Activated CD8-positive, alpha-beta T cell treated with anti-CD3 and anti-CD28 coated beads, Interleukin-2, amount 10 ng/mL, durations not matched to agents 7 days and 5 days (primary cell): ENCODE measurements around the gene TCF3. TPM values are rescaled to one million over a fixed set of nuclear protein-coding genes. Genes with fewer than 3 reads are reported as not detected.

Experiments used
- ATAC-seq: fragments of 150-1000 bp; cut with Tn5 transposase; one replicate; pipeline ENCODE4 v1.10.0; 2021; ENCODE audit warnings: moderate library complexity
- CTCF ChIA-PET: fragments of 350-600 bp; sonication (Branson Sonifier 250); formaldehyde crosslinking; loops from one replicate; lab custom pipeline; 2021; ENCODE audit warnings: antibody characterized with exemption; lab: Charles Lee
- POLR2A ChIA-PET: fragments of 350-600 bp; sonication (Branson Sonifier 250); formaldehyde crosslinking; loops from one replicate; lab custom pipeline; 2021; ENCODE audit warnings: antibody characterized with exemption; lab: Charles Lee
- DNase-seq: peaks from one replicate; pipeline ENCODE4 v3.0.0-alpha.2; 2020
- H3K27ac Mint-ChIP-seq: one replicate; pipeline ENCODE4 v1.8.0; 2021; ENCODE audit warnings: mild to moderate bottlenecking, mixed read lengths
- H3K27me3 Mint-ChIP-seq: one replicate; pipeline ENCODE4 v1.8.0; 2021; ENCODE audit warnings: low read depth, mixed read lengths
- H3K36me3 Mint-ChIP-seq: one replicate; pipeline ENCODE4 v1.8.0; 2021; ENCODE audit warnings: low read depth, mixed read lengths
- H3K4me1 Mint-ChIP-seq: one replicate; pipeline ENCODE4 v1.8.0; 2021; ENCODE audit warnings: low read depth, mixed read lengths
- H3K4me3 Mint-ChIP-seq: one replicate; pipeline ENCODE4 v1.8.0; 2021; ENCODE audit warnings: mild to moderate bottlenecking, mixed read lengths
- H3K9me3 Mint-ChIP-seq: one replicate; pipeline ENCODE4 v1.8.0; 2022; ENCODE audit warnings: mixed read lengths; ENCODE audit not compliant: insufficient read depth
- total RNA-seq, 2 experiments: library from RNA; stranded (reverse); gene quantifications; one replicate each; pipeline ENCODE4 v1.2.3, GENCODE V29; 2021

The TCF3 gene
- total RNA-seq, 2 experiments from 2014 or later = 130 to 137 TPM

- CTCF ChIA-PET = no interaction called here
- no peak overlapping the region for H3K4me3 Mint-ChIP-seq
- no peaks in the 10 kb centered on the region for H3K9me3 Mint-ChIP-seq
- POLR2A ChIA-PET = no interaction called here
- ATAC-seq = no peak
- no peak overlapping the region for H3K27ac Mint-ChIP-seq
- no peaks in the 10 kb centered on the region for H3K27me3 Mint-ChIP-seq
- no peaks in the 10 kb centered on the region for H3K4me1 Mint-ChIP-seq
- peaks cover 28% of the 10 kb centered on the region for H3K36me3 Mint-ChIP-seq
- no peak for DNase-seq
These were observed 19.1 kb downstream of the TCF3 start for GRCh38 chr19:1633269-1633826.

GRCh38 chr19:1632462-1633268 is 19.8 kb downstream of the TCF3 start:
- Mint-ChIP-seq H3K27ac (peak overlapping the region; percentile 64), H3K36me3 (peaks cover 21% of the 10 kb centered on the region), H3K9me3 (no peaks in the 10 kb centered on the region), H3K27me3 (no peaks in the 10 kb centered on the region), H3K4me1 (no peaks in the 10 kb centered on the region), H3K4me3 (no peak overlapping the region)
- no peak for DNase-seq
- POLR2A ChIA-PET = no interaction called here
- ATAC-seq = no peak
- CTCF ChIA-PET = no interaction called here

- CTCF ChIA-PET = no interaction called here
- no peaks in the 10 kb centered on the region for H3K9me3 Mint-ChIP-seq
- peaks cover 15% of the 10 kb centered on the region for H3K36me3 Mint-ChIP-seq
- no peaks in the 10 kb centered on the region for H3K27me3 Mint-ChIP-seq
- ATAC-seq (no peak), DNase-seq (no peak)
- POLR2A ChIA-PET = no interaction called here
- no peaks in the 10 kb centered on the region for H3K4me1 Mint-ChIP-seq
- H3K27ac Mint-ChIP-seq = no peak overlapping the region
- no peak overlapping the region for H3K4me3 Mint-ChIP-seq
These were observed 20.8 kb downstream of the TCF3 start for GRCh38 chr19:1631557-1632100.

- Mint-ChIP-seq H3K27me3 (no peaks in the 10 kb centered on the region), H3K9me3 (no peaks in the 10 kb centered on the region), H3K27ac (no peak overlapping the region), H3K4me3 (no peak overlapping the region), H3K4me1 (no peaks in the 10 kb centered on the region), H3K36me3 (peaks cover 14% of the 10 kb centered on the region)
- no peak for DNase-seq
- ChIA-PET POLR2A (no interaction called here), CTCF (no interaction called here)
- ATAC-seq = no peak
These were observed 21.6 kb downstream of the TCF3 start for GRCh38 chr19:1630811-1631210.

GRCh38 chr19:1630012-1630411 is 22.4 kb downstream of the TCF3 start:
- Mint-ChIP-seq H3K27ac (no peak overlapping the region), H3K4me3 (no peak overlapping the region), H3K4me1 (no peaks in the 10 kb centered on the region), H3K36me3 (peaks cover 7% of the 10 kb centered on the region), H3K9me3 (no peaks in the 10 kb centered on the region), H3K27me3 (no peaks in the 10 kb centered on the region)
- POLR2A ChIA-PET = no interaction called here
- ATAC-seq (no peak), DNase-seq (no peak)
- CTCF ChIA-PET = no interaction called here

GRCh38 chr19:1629256-1629808 is 23.1 kb downstream of the TCF3 start:
- Mint-ChIP-seq H3K27ac (no peak overlapping the region), H3K27me3 (no peaks in the 10 kb centered on the region)

GRCh38 chr19:1627194-1627593 is 25.2 kb downstream of the TCF3 start:
- Mint-ChIP-seq H3K27me3 (no peaks in the 10 kb centered on the region), H3K9me3 (no peaks in the 10 kb centered on the region), H3K4me1 (no peaks in the 10 kb centered on the region), H3K4me3 (no peak overlapping the region), H3K36me3 (peaks cover 19% of the 10 kb centered on the region), H3K27ac (no peak overlapping the region)
- ChIA-PET CTCF (no interaction called here), POLR2A (no interaction called here)
- ATAC-seq = no peak
- no peak for DNase-seq

More at GRCh38 chr19:1629256-1629808, 23.1 kb downstream of the TCF3 start:
- no peak for ATAC-seq
- no peak for DNase-seq
- Mint-ChIP-seq H3K9me3 (no peaks in the 10 kb centered on the region), H3K4me1 (no peaks in the 10 kb centered on the region), H3K36me3 (peaks cover 12% of the 10 kb centered on the region), H3K4me3 (no peak overlapping the region)
- ChIA-PET CTCF (no interaction called here), POLR2A (no interaction called here)

GRCh38 chr19:1626417-1627010 is 25.9 kb downstream of the TCF3 start:
- no peak overlapping the region for H3K4me3 Mint-ChIP-seq
- H3K4me1 Mint-ChIP-seq = no peaks in the 10 kb centered on the region
- H3K27ac Mint-ChIP-seq = no peak overlapping the region
- H3K36me3 Mint-ChIP-seq = peaks cover 19% of the 10 kb centered on the region
- H3K27me3 Mint-ChIP-seq = no peaks in the 10 kb centered on the region
- ChIA-PET CTCF (no interaction called here), POLR2A (no interaction called here)
- ATAC-seq (no peak), DNase-seq (no peak)
- H3K9me3 Mint-ChIP-seq = no peaks in the 10 kb centered on the region

- H3K27ac Mint-ChIP-seq = no peak overlapping the region
- ChIA-PET CTCF (no interaction called here), POLR2A (no interaction called here)
- peak; percentile 60 for DNase-seq
- ATAC-seq = peak; percentile 66
- no peaks in the 10 kb centered on the region for H3K27me3 Mint-ChIP-seq
- H3K36me3 Mint-ChIP-seq = peaks cover 19% of the 10 kb centered on the region
- no peaks in the 10 kb centered on the region for H3K9me3 Mint-ChIP-seq
- H3K4me1 Mint-ChIP-seq = no peaks in the 10 kb centered on the region
- H3K4me3 Mint-ChIP-seq = no peak overlapping the region
These were observed 28.0 kb downstream of the TCF3 start for GRCh38 chr19:1624458-1624857.

- Mint-ChIP-seq H3K9me3 (no peaks in the 10 kb centered on the region), H3K36me3 (peaks cover 29% of the 10 kb centered on the region), H3K4me1 (peaks cover 8% of the 10 kb centered on the region), H3K27ac (no peak overlapping the region), H3K4me3 (no peak overlapping the region), H3K27me3 (no peaks in the 10 kb centered on the region)
- no peak for ATAC-seq
- ChIA-PET POLR2A (no interaction called here), CTCF (interaction anchor here (1.2 kb wide), 1 partner anchor 29 kb away, joined by 3 read pairs; the partner anchor contains the start of gene TCF3)
- DNase-seq = no peak
These were observed 29.9 kb downstream of the TCF3 start for GRCh38 chr19:1622541-1622940.

GRCh38 chr19:1622007-1622406 is 30.4 kb downstream of the TCF3 start:
- peaks cover 12% of the 10 kb centered on the region for H3K4me1 Mint-ChIP-seq
- H3K4me3 Mint-ChIP-seq = no peak overlapping the region
- DNase-seq (no peak), ATAC-seq (no peak)
- POLR2A ChIA-PET = no interaction called here
- peaks cover 31% of the 10 kb centered on the region for H3K36me3 Mint-ChIP-seq
- H3K27ac Mint-ChIP-seq = no peak overlapping the region
- CTCF ChIA-PET = interaction anchor here (1.2 kb wide), 1 partner anchor 30 kb away, joined by 3 read pairs; the partner anchor contains the start of gene TCF3
- H3K27me3 Mint-ChIP-seq = no peaks in the 10 kb centered on the region
- no peaks in the 10 kb centered on the region for H3K9me3 Mint-ChIP-seq

GRCh38 chr19:1621574-1621973 is 30.8 kb downstream of the TCF3 start:
- Mint-ChIP-seq H3K9me3 (no peaks in the 10 kb centered on the region), H3K27ac (no peak overlapping the region), H3K27me3 (no peaks in the 10 kb centered on the region), H3K4me1 (peaks cover 16% of the 10 kb centered on the region), H3K36me3 (peaks cover 35% of the 10 kb centered on the region), H3K4me3 (no peak overlapping the region)
- CTCF ChIA-PET = interaction anchor here (1.2 kb wide), 1 partner anchor 30 kb away, joined by 3 read pairs; the partner anchor contains the start of gene TCF3
- ATAC-seq = no peak
- no peak for DNase-seq
- POLR2A ChIA-PET = no interaction called here
